ENCODE measurements around the gene PTPRD. TPM values are rescaled to one million over a fixed set of nuclear protein-coding genes. Genes with fewer than 3 reads are reported as not detected.

PTPRD gene
- total RNA-seq, 4 donors from 2014 or later, result 0.72 to 8.0 (median 3.0) TPM

DNA sequence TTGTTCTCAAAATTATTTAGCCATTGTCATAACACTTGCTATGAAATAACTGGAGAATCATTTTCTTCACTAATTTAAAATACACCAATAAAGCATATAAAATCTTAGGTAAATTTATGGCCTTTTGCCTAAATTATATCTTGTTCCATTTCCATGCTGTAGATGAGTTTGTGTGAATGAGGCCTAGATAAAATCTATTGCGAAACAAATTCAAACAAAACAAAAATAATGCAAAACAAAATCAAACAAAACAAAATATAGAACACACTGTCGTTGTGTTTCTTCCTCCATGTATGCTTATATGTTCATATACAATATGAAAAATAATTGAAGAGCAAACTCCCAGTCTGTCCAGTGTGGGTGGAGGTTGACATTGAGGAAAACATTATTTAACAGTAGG is 1020.7 kb downstream of the PTPRD start:
- WGBS, 2 donors, result 81 to 84% methylated on average over 2 of the region's 2 CpGs
- intact Hi-C loops (cut with DNase I; ENCODE audit: low total_unique reads), result no loop called here
- H3K4me3 ChIP-seq (ENCODE audit: low read depth, poor library complexity, severe bottlenecking), result no peak overlapping the region
- TF ChIP-seq POLR2A (IDR thresholded peaks at IDR 0.05), result no peak
- TF ChIP-seq, protein P1, sequence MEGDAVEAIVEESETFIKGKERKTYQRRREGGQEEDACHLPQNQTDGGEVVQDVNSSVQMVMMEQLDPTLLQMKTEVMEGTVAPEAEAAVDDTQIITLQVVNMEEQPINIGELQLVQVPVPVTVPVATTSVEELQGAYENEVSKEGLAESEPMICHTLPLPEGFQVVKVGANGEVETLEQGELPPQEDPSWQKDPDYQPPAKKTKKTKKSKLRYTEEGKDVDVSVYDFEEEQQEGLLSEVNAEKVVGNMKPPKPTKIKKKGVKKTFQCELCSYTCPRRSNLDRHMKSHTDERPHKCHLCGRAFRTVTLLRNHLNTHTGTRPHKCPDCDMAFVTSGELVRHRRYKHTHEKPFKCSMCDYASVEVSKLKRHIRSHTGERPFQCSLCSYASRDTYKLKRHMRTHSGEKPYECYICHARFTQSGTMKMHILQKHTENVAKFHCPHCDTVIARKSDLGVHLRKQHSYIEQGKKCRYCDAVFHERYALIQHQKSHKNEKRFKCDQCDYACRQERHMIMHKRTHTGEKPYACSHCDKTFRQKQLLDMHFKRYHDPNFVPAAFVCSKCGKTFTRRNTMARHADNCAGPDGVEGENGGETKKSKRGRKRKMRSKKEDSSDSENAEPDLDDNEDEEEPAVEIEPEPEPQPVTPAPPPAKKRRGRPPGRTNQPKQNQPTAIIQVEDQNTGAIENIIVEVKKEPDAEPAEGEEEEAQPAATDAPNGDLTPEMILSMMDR (IDR thresholded peaks at IDR 0.05), result no peak
- DNase-seq (ENCODE audit: low spot score in 2 of 2), result no peak

GRCh38 chr9:9585920-9586319 is 1026.9 kb downstream of the PTPRD start:
- no peak overlapping the region for H3K4me3 ChIP-seq (ENCODE audit: low read depth, poor library complexity, severe bottlenecking)
- intact Hi-C loops (cut with DNase I; ENCODE audit: low total_unique reads), result no loop called here
- WGBS, 2 donors, result 55 to 71% methylated on average over 2 of the region's 2 CpGs
- DNase-seq (ENCODE audit: low spot score in 2 of 2), result no peak
- TF ChIP-seq POLR2A (IDR thresholded peaks at IDR 0.05), result no peak
- TF ChIP-seq, protein P1 (IDR thresholded peaks at IDR 0.05), result no peak

GRCh38 chr9:9574080-9574479 is 1038.7 kb downstream of the PTPRD start:
- H3K4me3 ChIP-seq (ENCODE audit: low read depth, poor library complexity, severe bottlenecking), result no peak overlapping the region
- no peak for TF ChIP-seq POLR2A (IDR thresholded peaks at IDR 0.05)
- TF ChIP-seq, protein P1 (IDR thresholded peaks at IDR 0.05), result no peak
- intact Hi-C loops (cut with DNase I; ENCODE audit: low total_unique reads), result no loop called here
- DNase-seq (ENCODE audit: low spot score in 2 of 2), result no peak

DNA sequence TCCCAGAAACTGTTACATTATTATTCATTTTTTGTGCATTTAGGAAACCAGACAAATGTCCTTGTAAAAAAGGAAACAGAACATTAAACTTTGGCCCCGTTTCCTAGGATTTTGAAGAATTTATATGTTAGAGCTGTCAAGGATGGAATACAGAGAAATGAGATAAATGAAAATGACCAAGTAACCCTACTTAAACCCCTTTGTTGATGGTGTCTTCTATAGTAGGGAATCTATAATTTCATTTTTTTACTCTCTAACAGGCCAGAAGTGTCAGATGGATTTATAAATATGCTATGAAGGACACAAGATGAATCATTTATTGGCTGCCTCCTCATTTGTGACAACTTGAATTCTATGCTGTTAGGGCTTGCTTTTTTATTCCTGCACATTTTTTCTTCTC is 1047.1 kb downstream of the PTPRD start:
- WGBS, 2 donors, result 44 to 46% methylated on average over 1 of the region's 1 CpG
- H3K4me3 ChIP-seq (ENCODE audit: low read depth, poor library complexity, severe bottlenecking), result no peak overlapping the region
- intact Hi-C loops (cut with DNase I; ENCODE audit: low total_unique reads), result no loop called here
- TF ChIP-seq, protein P1 (IDR thresholded peaks at IDR 0.05), result no peak
- no peak for TF ChIP-seq POLR2A (IDR thresholded peaks at IDR 0.05)
- DNase-seq (ENCODE audit: low spot score in 2 of 2), result no peak

DNA sequence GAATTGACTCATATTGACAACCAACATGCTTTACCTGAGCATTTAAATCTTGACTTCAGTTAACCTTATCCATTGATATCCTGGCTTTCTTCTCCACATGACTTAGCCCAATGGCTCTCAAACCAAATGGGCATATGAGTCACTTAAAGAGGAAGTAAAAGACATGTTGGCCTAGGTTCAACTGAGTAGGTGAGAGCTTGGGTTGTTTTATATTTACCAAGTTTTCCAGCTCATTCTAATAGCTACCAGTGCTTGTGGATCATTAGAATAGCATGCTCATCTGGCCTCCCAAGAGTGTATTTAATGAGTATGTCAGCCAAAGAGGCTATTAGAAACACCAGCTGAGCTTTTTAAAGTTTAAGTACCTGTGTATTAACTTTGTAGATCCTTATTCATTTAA is 1049.0 kb downstream of the PTPRD start:
- no peak for DNase-seq (ENCODE audit: low spot score in 2 of 2)
- no peak overlapping the region for H3K4me3 ChIP-seq (ENCODE audit: low read depth, poor library complexity, severe bottlenecking)
- TF ChIP-seq, protein P1 (IDR thresholded peaks at IDR 0.05), result no peak
- TF ChIP-seq POLR2A (IDR thresholded peaks at IDR 0.05), result no peak

DNA sequence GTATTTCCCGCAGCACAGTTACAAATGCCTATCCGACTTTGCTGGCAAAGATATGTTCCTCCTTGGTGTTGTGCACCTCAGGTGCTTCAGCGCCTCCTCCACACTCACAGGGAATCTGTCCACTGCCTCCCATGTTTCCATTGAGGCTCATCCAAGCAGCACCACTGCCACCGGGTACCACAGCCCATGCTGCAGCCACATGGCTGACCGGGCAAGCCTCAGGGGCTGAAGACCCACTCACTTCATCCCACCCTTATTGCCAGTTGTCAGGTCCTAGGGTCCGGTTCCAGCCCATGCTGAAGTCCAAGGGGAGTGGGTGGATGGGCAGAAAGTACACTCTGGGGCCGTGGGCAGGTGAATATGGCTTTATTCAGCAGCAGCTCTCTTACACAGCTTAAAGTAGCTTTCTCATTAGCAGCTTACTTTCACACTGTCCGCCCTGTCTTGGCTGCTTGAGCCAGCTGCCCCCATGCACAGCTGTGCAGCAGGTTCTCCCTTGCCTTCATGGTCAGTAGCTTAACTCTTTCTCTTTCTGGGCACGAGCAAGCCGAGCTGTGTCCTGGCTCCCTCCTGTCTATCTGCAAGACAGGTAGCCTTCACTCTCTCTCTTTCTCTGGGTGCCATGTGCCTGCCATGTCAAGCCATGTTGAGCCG is 1052.3 kb downstream of the PTPRD start:
- intact Hi-C loops (cut with DNase I; ENCODE audit: low total_unique reads), result no loop called here
- TF ChIP-seq, protein P1 (IDR thresholded peaks at IDR 0.05), result no peak
- TF ChIP-seq POLR2A (IDR thresholded peaks at IDR 0.05), result no peak
- H3K4me3 ChIP-seq (ENCODE audit: low read depth, poor library complexity, severe bottlenecking), result no peak overlapping the region
- WGBS, 2 donors, result 84 to 85% methylated on average over 11 of the region's 11 CpGs
- peak in 1 of 2 donors; percentile 76 for DNase-seq (ENCODE audit: low spot score in 2 of 2)

More for the DNA sequence above, 1049.0 kb downstream of the PTPRD start:
- intact Hi-C loops (cut with DNase I; ENCODE audit: low total_unique reads), result no loop called here
